HEK293 (cell line): ENCODE results near the gene CAPZB.

Experiments used
- CTCF ChIA-PET: fragments of 350-600 bp; formaldehyde crosslinking; extraction: SDS; loops from one replicate; lab custom pipeline; 2021; ENCODE audit warnings: antibody characterized with exemption; lab: Yijun Ruan, JAX
- POLR2A ChIA-PET: fragments of 300-600 bp; formaldehyde crosslinking; extraction: SDS; loops from one replicate; lab custom pipeline; 2020; ENCODE audit warnings: antibody characterized with exemption, inconsistent platforms; lab: Yijun Ruan, JAX
- H3K27ac ChIP-seq: fragments of 200-500 bp; sonication (Bioruptor generic); 2 replicates; pipeline ENCODE4 v1.5.1; 2014; ENCODE audit warnings: low read depth, low read length, control low read depth, inconsistent platforms; ENCODE audit errors: extremely low read depth
- H3K36me3 ChIP-seq, 2 experiments: fragments of 200-500 bp in 1 of 2; sonication (Bioruptor generic) in 1 of 2; 1 replicate in 1 of 2; 2 replicates in 1 of 2; pipeline ENCODE4 v1.5.1; 2014 to 2017; ENCODE audit warnings: inconsistent platforms in 2 of 2, low read length in 2 of 2; ENCODE audit not compliant: control insufficient read depth in 2 of 2, insufficient read depth in 1 of 2
- H3K4me1 ChIP-seq: fragments of 200-500 bp; sonication (Bioruptor generic); 2 replicates; pipeline ENCODE4 v1.5.1; 2014; ENCODE audit warnings: mild to moderate bottlenecking, low read length, inconsistent platforms; ENCODE audit not compliant: control insufficient read depth, insufficient read depth
- H3K4me3 ChIP-seq: 2 replicates; pipeline ENCODE4 v1.5.1; 2011; ENCODE audit warnings: low read depth, mild to moderate bottlenecking, control low read depth, low read length, moderate library complexity
- H3K9me3 ChIP-seq: fragments of 200-500 bp; sonication (Bioruptor generic); 2 replicates; pipeline ENCODE4 v1.5.1; 2014; ENCODE audit warnings: low read depth, low read length, inconsistent platforms; ENCODE audit not compliant: control insufficient read depth, insufficient read depth
- EGR2 ChIP-seq: fragments of 450-650 bp; formaldehyde crosslinking; IDR thresholded peaks from 2 replicates; pipeline ENCODE4 v1.5.1; 2016; ENCODE audit warnings: low read depth, missing biosample characterization, missing genetic modification characterization
- FEZF1 ChIP-seq: fragments of 450-650 bp; formaldehyde crosslinking; IDR thresholded peaks from 2 replicates; pipeline ENCODE4 v1.5.1; 2016; ENCODE audit warnings: missing biosample characterization, missing genetic modification characterization
- GLIS1 ChIP-seq: fragments of 450-650 bp; formaldehyde crosslinking; IDR thresholded peaks from 2 replicates; pipeline ENCODE4 v1.5.1; 2016; ENCODE audit warnings: missing biosample characterization, missing genetic modification characterization
- IKZF3 ChIP-seq: fragments of 450-650 bp; IDR thresholded peaks from 2 replicates; pipeline ENCODE4 v1.5.0; 2018; ENCODE audit warnings: missing biosample characterization, mild to moderate bottlenecking, missing genetic modification characterization, moderate library complexity
- KLF10 ChIP-seq: fragments of 450-650 bp; IDR thresholded peaks from 2 replicates; pipeline ENCODE4 v1.5.1; 2018; ENCODE audit warnings: missing biosample characterization, mild to moderate bottlenecking, missing genetic modification characterization
- KLF9 ChIP-seq: fragments of 450-650 bp; formaldehyde crosslinking; IDR thresholded peaks from 2 replicates; pipeline ENCODE4 v1.5.1; 2016; ENCODE audit warnings: missing biosample characterization, missing genetic modification characterization, low read depth
- SP2 ChIP-seq: fragments of 450-650 bp; formaldehyde crosslinking; IDR thresholded peaks from 2 replicates; pipeline ENCODE4 v1.5.1; 2016; ENCODE audit warnings: missing biosample characterization, missing genetic modification characterization
- SP3 ChIP-seq: fragments of 450-650 bp; formaldehyde crosslinking; IDR thresholded peaks from 2 replicates; pipeline ENCODE4 v1.5.1; 2016; ENCODE audit warnings: missing biosample characterization, missing genetic modification characterization
- YY2 ChIP-seq: fragments of 450-650 bp; formaldehyde crosslinking; IDR thresholded peaks from 2 replicates; pipeline ENCODE4 v1.5.1; 2016; ENCODE audit warnings: missing biosample characterization, missing genetic modification characterization
- ZBTB21 ChIP-seq: fragments of 450-650 bp; formaldehyde crosslinking; IDR thresholded peaks from 2 replicates; pipeline ENCODE4 v1.5.1; 2017; ENCODE audit warnings: missing biosample characterization, missing genetic modification characterization
- ZBTB48 ChIP-seq: fragments of 450-650 bp; formaldehyde crosslinking; IDR thresholded peaks from 2 replicates; pipeline ENCODE4 v1.5.1; 2016; ENCODE audit warnings: missing biosample characterization, missing genetic modification characterization
- ZFP37 ChIP-seq: fragments of 450-650 bp; formaldehyde crosslinking; IDR thresholded peaks from 2 replicates; pipeline ENCODE4 v1.5.1; 2016; ENCODE audit warnings: missing biosample characterization, missing genetic modification characterization
- ZNF157 ChIP-seq: fragments of 450-650 bp; formaldehyde crosslinking; IDR thresholded peaks from 2 replicates; pipeline ENCODE4 v1.5.1; 2016; ENCODE audit warnings: missing biosample characterization, missing genetic modification characterization
- ZNF184 ChIP-seq: fragments of 450-650 bp; IDR thresholded peaks from 2 replicates; pipeline ENCODE4 v1.5.1; 2018; ENCODE audit warnings: missing biosample characterization, mild to moderate bottlenecking, missing genetic modification characterization
- ZNF529 ChIP-seq: fragments of 450-650 bp; formaldehyde crosslinking; IDR thresholded peaks from 2 replicates; pipeline ENCODE4 v1.5.1; 2017; ENCODE audit warnings: missing genetic modification characterization, missing biosample characterization; ENCODE audit not compliant: insufficient replicate concordance
- ZNF549 ChIP-seq: fragments of 450-650 bp; IDR thresholded peaks from 2 replicates; pipeline ENCODE4 v1.5.1; 2018; ENCODE audit warnings: missing biosample characterization, missing genetic modification characterization, mild to moderate bottlenecking, inconsistent platforms, moderate library complexity
- ZNF623 ChIP-seq: fragments of 450-650 bp; formaldehyde crosslinking; IDR thresholded peaks from 2 replicates; pipeline ENCODE4 v1.5.1; 2016; ENCODE audit warnings: missing biosample characterization, missing genetic modification characterization
- ZNF629 ChIP-seq: fragments of 450-650 bp; formaldehyde crosslinking; IDR thresholded peaks from 2 replicates; pipeline ENCODE4 v1.5.1; 2017; ENCODE audit warnings: missing biosample characterization, missing genetic modification characterization
- ZNF645 ChIP-seq: fragments of 450-650 bp; formaldehyde crosslinking; IDR thresholded peaks from 2 replicates; pipeline ENCODE4; 2016; ENCODE audit warnings: missing biosample characterization, missing genetic modification characterization
- ZNF664 ChIP-seq: fragments of 450-650 bp; formaldehyde crosslinking; IDR thresholded peaks from 2 replicates; pipeline ENCODE4 v1.5.1; 2016; ENCODE audit warnings: missing biosample characterization, missing genetic modification characterization
- ZNF692 ChIP-seq: fragments of 450-650 bp; formaldehyde crosslinking; IDR thresholded peaks from 2 replicates; pipeline ENCODE4 v1.5.1; 2016; ENCODE audit warnings: missing biosample characterization, missing genetic modification characterization
- ZNF776 ChIP-seq: fragments of 450-650 bp; formaldehyde crosslinking; IDR thresholded peaks from 2 replicates; pipeline ENCODE4 v1.5.0; 2017; ENCODE audit warnings: missing biosample characterization, missing genetic modification characterization, borderline replicate concordance
- ZNF777 ChIP-seq: fragments of 450-650 bp; formaldehyde crosslinking; IDR thresholded peaks from 2 replicates; pipeline ENCODE4 v1.5.1; 2017; ENCODE audit warnings: missing biosample characterization, missing genetic modification characterization, borderline replicate concordance
- ZSCAN23 ChIP-seq: fragments of 450-650 bp; formaldehyde crosslinking; IDR thresholded peaks from 2 replicates; pipeline ENCODE4 v1.5.1; 2016; ENCODE audit warnings: missing biosample characterization, missing genetic modification characterization
- ZXDB ChIP-seq: fragments of 450-650 bp; formaldehyde crosslinking; IDR thresholded peaks from 2 replicates; pipeline ENCODE4 v1.5.1; 2016; ENCODE audit warnings: missing biosample characterization, missing genetic modification characterization
- TF ChIP-seq, protein P1 (sequence below): sonication (generic); formaldehyde crosslinking; IDR thresholded peaks from 2 replicates; pipeline ENCODE4 v1.8.1; 2022; ENCODE audit warnings: mild to moderate bottlenecking, moderate library complexity, missing genetic modification reagents
- TF ChIP-seq, protein P2 (sequence below): fragments of 450-650 bp; formaldehyde crosslinking; IDR thresholded peaks from 2 replicates; pipeline ENCODE4 v1.5.1; 2016; ENCODE audit warnings: missing biosample characterization, missing genetic modification characterization
- TF ChIP-seq, protein P3 (sequence below): fragments of 450-650 bp; formaldehyde crosslinking; optimal IDR thresholded peaks from 2 replicates; pipeline ENCODE3; 2016; ENCODE audit warnings: missing biosample characterization, mild to moderate bottlenecking, missing genetic modification characterization
- TF ChIP-seq, protein P4 (sequence below): fragments of 450-650 bp; formaldehyde crosslinking; IDR thresholded peaks from 2 replicates; pipeline ENCODE4 v1.5.1; 2016; ENCODE audit warnings: missing biosample characterization, missing genetic modification characterization

Gene CAPZB

GRCh38 chr1:19485362-19486187 lies at the start of gene CAPZB:
TSS of gene CAPZB (minus strand) at chr1:19485539. CDS start at chr1:19485438, 101 bp downstream.
- H3K4me1 ChIP-seq: peaks cover 8% of the 10 kb centered on the region
- ChIA-PET CTCF (interaction anchor here (2.0 kb wide), 1 partner anchor 99 kb away, joined by 4 read pairs; no protein-coding TSS in a partner anchor), POLR2A (interaction anchor here (0.6 to 1.4 kb wide), 9 partner anchors 9 to 175 kb away, joined by 3 to 6 read pairs (median 3); a partner anchor contains a TSS)
- H3K9me3 ChIP-seq: no peaks in the 10 kb centered on the region
- H3K36me3 ChIP-seq: peaks cover 0 to 34% of the 10 kb centered on the region in 2 experiments; a peak in 1 of 3 replicates
- peak within 1 kb of the TSS; percentile 86 for H3K27ac ChIP-seq
- peak within 1 kb of the TSS; percentile 91 for H3K4me3 ChIP-seq
- TF ChIP-seq YY2 (no peak), FEZF1 (tag by site-specific recombination) (no peak), KLF10 (peak; percentile 35; the same call in 1 of the 2 replicates), ZSCAN23 (tag by site-specific recombination) (no peak), ZNF529 (no peak), ZBTB48 (tag by site-specific recombination) (no peak), ZNF623 (no peak), ZNF645 (no peak), ZNF777 (tag by site-specific recombination) (no peak), IKZF3 (tag by site-specific recombination) (no peak), ZNF629 (0 out of 2 replicates have a peak, but pooled peaks have one; percentile 7), ZBTB21 (tag by site-specific recombination) (no peak), ZXDB (peak; percentile 53; the same call in 1 of the 2 replicates), ZFP37 (tag by site-specific recombination) (no peak), SP2 (tag by site-specific recombination) (peak; percentile 49), ZNF157 (tag by site-specific recombination) (no peak), GLIS1 (tag by site-specific recombination) (peak; percentile 31; the same call in 1 of the 2 replicates), ZNF664 (tag by site-specific recombination) (peak; percentile 93; the same call in 1 of the 2 replicates), SP3 (tag by site-specific recombination) (peak; percentile 34; the same call in 1 of the 2 replicates), EGR2 (tag by site-specific recombination) (no peak), ZNF549 (tag by site-specific recombination) (no peak), ZNF184 (tag by site-specific recombination) (no peak), ZNF692 (tag by site-specific recombination) (peak; percentile 58), KLF9 (peak; percentile 69), ZNF776 (tag by site-specific recombination) (no peak)
- TF ChIP-seq, protein P1, sequence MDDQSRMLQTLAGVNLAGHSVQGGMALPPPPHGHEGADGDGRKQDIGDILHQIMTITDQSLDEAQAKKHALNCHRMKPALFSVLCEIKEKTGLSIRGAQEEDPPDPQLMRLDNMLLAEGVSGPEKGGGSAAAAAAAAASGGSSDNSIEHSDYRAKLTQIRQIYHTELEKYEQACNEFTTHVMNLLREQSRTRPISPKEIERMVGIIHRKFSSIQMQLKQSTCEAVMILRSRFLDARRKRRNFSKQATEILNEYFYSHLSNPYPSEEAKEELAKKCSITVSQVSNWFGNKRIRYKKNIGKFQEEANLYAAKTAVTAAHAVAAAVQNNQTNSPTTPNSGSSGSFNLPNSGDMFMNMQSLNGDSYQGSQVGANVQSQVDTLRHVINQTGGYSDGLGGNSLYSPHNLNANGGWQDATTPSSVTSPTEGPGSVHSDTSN (CRISPR knock-in tag): peak; percentile 73; the same call in 1 of the 2 replicates
- TF ChIP-seq, protein P2, sequence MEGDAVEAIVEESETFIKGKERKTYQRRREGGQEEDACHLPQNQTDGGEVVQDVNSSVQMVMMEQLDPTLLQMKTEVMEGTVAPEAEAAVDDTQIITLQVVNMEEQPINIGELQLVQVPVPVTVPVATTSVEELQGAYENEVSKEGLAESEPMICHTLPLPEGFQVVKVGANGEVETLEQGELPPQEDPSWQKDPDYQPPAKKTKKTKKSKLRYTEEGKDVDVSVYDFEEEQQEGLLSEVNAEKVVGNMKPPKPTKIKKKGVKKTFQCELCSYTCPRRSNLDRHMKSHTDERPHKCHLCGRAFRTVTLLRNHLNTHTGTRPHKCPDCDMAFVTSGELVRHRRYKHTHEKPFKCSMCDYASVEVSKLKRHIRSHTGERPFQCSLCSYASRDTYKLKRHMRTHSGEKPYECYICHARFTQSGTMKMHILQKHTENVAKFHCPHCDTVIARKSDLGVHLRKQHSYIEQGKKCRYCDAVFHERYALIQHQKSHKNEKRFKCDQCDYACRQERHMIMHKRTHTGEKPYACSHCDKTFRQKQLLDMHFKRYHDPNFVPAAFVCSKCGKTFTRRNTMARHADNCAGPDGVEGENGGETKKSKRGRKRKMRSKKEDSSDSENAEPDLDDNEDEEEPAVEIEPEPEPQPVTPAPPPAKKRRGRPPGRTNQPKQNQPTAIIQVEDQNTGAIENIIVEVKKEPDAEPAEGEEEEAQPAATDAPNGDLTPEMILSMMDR: no peak
- TF ChIP-seq, protein P3, sequence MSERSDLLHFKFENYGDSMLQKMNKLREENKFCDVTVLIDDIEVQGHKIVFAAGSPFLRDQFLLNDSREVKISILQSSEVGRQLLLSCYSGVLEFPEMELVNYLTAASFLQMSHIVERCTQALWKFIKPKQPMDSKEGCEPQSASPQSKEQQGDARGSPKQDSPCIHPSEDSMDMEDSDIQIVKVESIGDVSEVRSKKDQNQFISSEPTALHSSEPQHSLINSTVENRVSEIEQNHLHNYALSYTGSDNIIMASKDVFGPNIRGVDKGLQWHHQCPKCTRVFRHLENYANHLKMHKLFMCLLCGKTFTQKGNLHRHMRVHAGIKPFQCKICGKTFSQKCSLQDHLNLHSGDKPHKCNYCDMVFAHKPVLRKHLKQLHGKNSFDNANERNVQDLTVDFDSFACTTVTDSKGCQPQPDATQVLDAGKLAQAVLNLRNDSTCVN (tag by site-specific recombination): peak; percentile 96
- TF ChIP-seq, protein P4, sequence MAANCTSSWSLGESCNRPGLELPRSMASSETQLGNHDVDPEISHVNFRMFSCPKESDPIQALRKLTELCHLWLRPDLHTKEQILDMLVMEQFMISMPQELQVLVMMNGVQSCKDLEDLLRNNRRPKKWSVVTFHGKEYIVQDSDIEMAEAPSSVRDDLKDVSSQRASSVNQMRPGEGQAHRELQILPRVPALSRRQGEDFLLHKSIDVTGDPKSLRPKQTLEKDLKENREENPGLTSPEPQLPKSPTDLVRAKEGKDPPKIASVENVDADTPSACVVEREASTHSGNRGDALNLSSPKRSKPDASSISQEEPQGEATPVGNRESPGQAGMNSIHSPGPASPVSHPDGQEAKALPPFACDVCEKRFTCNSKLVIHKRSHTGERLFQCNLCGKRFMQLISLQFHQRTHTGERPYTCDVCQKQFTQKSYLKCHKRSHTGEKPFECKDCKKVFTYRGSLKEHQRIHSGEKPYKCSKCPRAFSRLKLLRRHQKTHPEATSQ (tag by site-specific recombination): 0 out of 2 replicates have a peak, but pooled peaks have one; percentile 68
